ENCODE measurements around the gene EPHA4.

Gene EPHA4

GRCh38 chr2:221533299-221533698 lies 38.8 kb downstream of the EPHA4 start:
- Histone ChIP-seq H3K9ac (ENCODE audit: low read length) (no peak overlapping the region), H3K9me3 (ENCODE audit: low read length) (no peaks in the 10 kb centered on the region), H3K36me3 (ENCODE audit: insufficient read depth, low read length) (no peaks in the 10 kb centered on the region), H3K4me3 (ENCODE audit: low read depth in 1 of 2, low read length in 2 of 2) (no peak overlapping the region), H3K4me1 (ENCODE audit: insufficient read depth, low read length) (peaks cover 36% of the 10 kb centered on the region), H3K27me3 (ENCODE audit: control insufficient read depth in 1 of 2, insufficient read depth in 2 of 2, low read length in 2 of 2) (no peaks in the 10 kb centered on the region), H3K27ac (ENCODE audit: low read depth, low read length) (no peak overlapping the region)

DNA sequence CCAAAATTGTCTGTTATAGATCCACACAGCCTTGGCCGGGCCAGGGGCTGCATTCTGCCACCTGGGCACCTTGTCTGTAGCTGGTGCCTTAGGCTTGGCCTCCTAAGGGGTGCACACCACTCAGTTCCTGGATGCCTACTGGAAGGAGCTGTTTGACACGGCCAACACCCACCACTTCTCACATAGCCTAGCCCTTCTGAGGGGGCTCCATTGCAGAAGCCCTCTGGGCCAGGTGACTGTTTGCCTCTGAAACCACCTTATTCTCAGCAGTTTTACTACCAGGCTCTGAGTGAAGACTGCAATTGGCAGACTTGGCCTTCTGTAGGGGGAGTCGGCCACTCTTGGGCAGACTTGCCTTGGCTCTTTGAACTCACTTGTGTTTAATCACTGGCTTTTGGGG lies 39.5 kb downstream of the EPHA4 start:
- Histone ChIP-seq H3K4me3 (ENCODE audit: low read depth in 1 of 2, low read length in 2 of 2) (no peak overlapping the region), H3K27ac (ENCODE audit: low read depth, low read length) (no peak overlapping the region), H3K9ac (ENCODE audit: low read length) (no peak overlapping the region), H3K4me1 (ENCODE audit: insufficient read depth, low read length) (peaks cover 36% of the 10 kb centered on the region), H3K36me3 (ENCODE audit: insufficient read depth, low read length) (no peaks in the 10 kb centered on the region), H3K9me3 (ENCODE audit: low read length) (no peaks in the 10 kb centered on the region), H3K27me3 (ENCODE audit: control insufficient read depth in 1 of 2, insufficient read depth in 2 of 2, low read length in 2 of 2) (no peaks in the 10 kb centered on the region)

DNA sequence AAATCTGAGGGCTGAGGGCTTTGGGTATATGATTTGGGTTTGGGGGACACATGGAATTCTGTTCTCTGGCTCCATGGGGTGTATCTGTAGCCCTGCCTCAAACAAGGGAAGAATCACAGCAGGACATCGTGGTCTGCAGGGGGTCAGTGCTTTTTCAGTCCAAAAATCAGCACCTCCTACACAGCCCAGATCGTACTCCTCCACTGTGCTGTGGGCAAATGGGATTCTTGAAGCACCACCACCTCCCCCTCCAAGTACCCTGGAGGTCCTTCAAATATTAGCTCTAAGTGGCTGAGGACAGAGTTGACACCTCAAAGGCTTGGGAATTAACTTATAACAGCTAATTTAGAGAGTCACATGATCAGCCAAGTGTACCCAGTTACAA lies 41.5 kb downstream of the EPHA4 start:
- no peak overlapping the region for H3K27ac ChIP-seq (ENCODE audit: low read depth, low read length)
- no peak overlapping the region for H3K4me3 ChIP-seq (ENCODE audit: low read depth in 1 of 2, low read length in 2 of 2)
- H3K36me3 ChIP-seq (ENCODE audit: insufficient read depth, low read length), result no peaks in the 10 kb centered on the region
- H3K4me1 ChIP-seq (ENCODE audit: insufficient read depth, low read length), result peaks cover 30% of the 10 kb centered on the region
- H3K9ac ChIP-seq (ENCODE audit: low read length), result no peak overlapping the region
- H3K9me3 ChIP-seq (ENCODE audit: low read length), result no peaks in the 10 kb centered on the region
- no peaks in the 10 kb centered on the region for H3K27me3 ChIP-seq (ENCODE audit: control insufficient read depth in 1 of 2, insufficient read depth in 2 of 2, low read length in 2 of 2)

GRCh38 chr2:221529943-221530652 lies 42.0 kb downstream of the EPHA4 start:
- H3K4me3 ChIP-seq (ENCODE audit: low read depth in 1 of 2, low read length in 2 of 2), result no peak overlapping the region
- no peak overlapping the region for H3K9ac ChIP-seq (ENCODE audit: low read length)
- H3K27me3 ChIP-seq (ENCODE audit: control insufficient read depth in 1 of 2, insufficient read depth in 2 of 2, low read length in 2 of 2), result no peaks in the 10 kb centered on the region
- H3K27ac ChIP-seq (ENCODE audit: low read depth, low read length), result no peak overlapping the region
- H3K9me3 ChIP-seq (ENCODE audit: low read length), result no peaks in the 10 kb centered on the region
- peaks cover 30% of the 10 kb centered on the region for H3K4me1 ChIP-seq (ENCODE audit: insufficient read depth, low read length)
- H3K36me3 ChIP-seq (ENCODE audit: insufficient read depth, low read length), result no peaks in the 10 kb centered on the region

- no peak overlapping the region for H3K27ac ChIP-seq (ENCODE audit: low read depth, low read length)
- H3K9ac ChIP-seq (ENCODE audit: low read length), result no peak overlapping the region
- H3K4me3 ChIP-seq (ENCODE audit: low read depth in 1 of 2, low read length in 2 of 2), result no peak overlapping the region
- H3K4me1 ChIP-seq (ENCODE audit: insufficient read depth, low read length), result peaks cover 28% of the 10 kb centered on the region
- H3K36me3 ChIP-seq (ENCODE audit: insufficient read depth, low read length), result no peaks in the 10 kb centered on the region
- no peaks in the 10 kb centered on the region for H3K27me3 ChIP-seq (ENCODE audit: control insufficient read depth in 1 of 2, insufficient read depth in 2 of 2, low read length in 2 of 2)
- no peaks in the 10 kb centered on the region for H3K9me3 ChIP-seq (ENCODE audit: low read length)
Observed at GRCh38 chr2:221529177-221529942, 42.7 kb downstream of the EPHA4 start.

- Histone ChIP-seq H3K4me1 (ENCODE audit: insufficient read depth, low read length) (peaks cover 21% of the 10 kb centered on the region), H3K36me3 (ENCODE audit: insufficient read depth, low read length) (no peaks in the 10 kb centered on the region), H3K4me3 (ENCODE audit: low read depth in 1 of 2, low read length in 2 of 2) (no peak overlapping the region), H3K27me3 (ENCODE audit: control insufficient read depth in 1 of 2, insufficient read depth in 2 of 2, low read length in 2 of 2) (no peaks in the 10 kb centered on the region), H3K27ac (ENCODE audit: low read depth, low read length) (no peak overlapping the region), H3K9me3 (ENCODE audit: low read length) (no peaks in the 10 kb centered on the region), H3K9ac (ENCODE audit: low read length) (no peak overlapping the region)
Observed at GRCh38 chr2:221527776-221528309, 44.3 kb downstream of the EPHA4 start.

GRCh38 chr2:221524158-221524557 lies 47.9 kb downstream of the EPHA4 start:
- Histone ChIP-seq H3K9ac (ENCODE audit: low read length) (no peak overlapping the region), H3K4me3 (ENCODE audit: low read depth in 1 of 2, low read length in 2 of 2) (no peak overlapping the region), H3K9me3 (ENCODE audit: low read length) (no peaks in the 10 kb centered on the region), H3K27ac (ENCODE audit: low read depth, low read length) (no peak overlapping the region), H3K36me3 (ENCODE audit: insufficient read depth, low read length) (no peaks in the 10 kb centered on the region), H3K4me1 (ENCODE audit: insufficient read depth, low read length) (peaks cover 16% of the 10 kb centered on the region), H3K27me3 (ENCODE audit: control insufficient read depth in 1 of 2, insufficient read depth in 2 of 2, low read length in 2 of 2) (no peaks in the 10 kb centered on the region)

- no peak overlapping the region for H3K27ac ChIP-seq (ENCODE audit: low read depth, low read length)
- no peaks in the 10 kb centered on the region for H3K36me3 ChIP-seq (ENCODE audit: insufficient read depth, low read length)
- peaks cover 30% of the 10 kb centered on the region for H3K4me1 ChIP-seq (ENCODE audit: insufficient read depth, low read length)
- H3K27me3 ChIP-seq (ENCODE audit: control insufficient read depth in 1 of 2, insufficient read depth in 2 of 2, low read length in 2 of 2), result no peaks in the 10 kb centered on the region
- H3K9ac ChIP-seq (ENCODE audit: low read length), result no peak overlapping the region
- H3K4me3 ChIP-seq (ENCODE audit: low read depth in 1 of 2, low read length in 2 of 2), result no peak overlapping the region
- H3K9me3 ChIP-seq (ENCODE audit: low read length), result no peaks in the 10 kb centered on the region
Observed at GRCh38 chr2:221521233-221521845, 50.8 kb downstream of the EPHA4 start.

GRCh38 chr2:221518935-221519625 lies 53.0 kb downstream of the EPHA4 start:
- Histone ChIP-seq H3K27ac (ENCODE audit: low read depth, low read length) (no peak overlapping the region), H3K4me1 (ENCODE audit: insufficient read depth, low read length) (peaks cover 34% of the 10 kb centered on the region), H3K4me3 (ENCODE audit: low read depth in 1 of 2, low read length in 2 of 2) (no peak overlapping the region)

GRCh38 chr2:221518201-221518934 lies 53.7 kb downstream of the EPHA4 start:
- peaks cover 39% of the 10 kb centered on the region for H3K4me1 ChIP-seq (ENCODE audit: insufficient read depth, low read length)
- H3K27ac ChIP-seq (ENCODE audit: low read depth, low read length), result no peak overlapping the region
- no peaks in the 10 kb centered on the region for H3K9me3 ChIP-seq (ENCODE audit: low read length)
- H3K27me3 ChIP-seq (ENCODE audit: control insufficient read depth in 1 of 2, insufficient read depth in 2 of 2, low read length in 2 of 2), result no peaks in the 10 kb centered on the region
- H3K36me3 ChIP-seq (ENCODE audit: insufficient read depth, low read length), result no peaks in the 10 kb centered on the region
- no peak overlapping the region for H3K9ac ChIP-seq (ENCODE audit: low read length)
- H3K4me3 ChIP-seq (ENCODE audit: low read depth in 1 of 2, low read length in 2 of 2), result no peak overlapping the region

More at GRCh38 chr2:221518935-221519625, 53.0 kb downstream of the EPHA4 start:
- Histone ChIP-seq H3K9me3 (ENCODE audit: low read length) (no peaks in the 10 kb centered on the region), H3K36me3 (ENCODE audit: insufficient read depth, low read length) (no peaks in the 10 kb centered on the region), H3K27me3 (ENCODE audit: control insufficient read depth in 1 of 2, insufficient read depth in 2 of 2, low read length in 2 of 2) (no peaks in the 10 kb centered on the region), H3K9ac (ENCODE audit: low read length) (no peak overlapping the region)
